GM12891 (cell line): ENCODE measurements around the gene VCL.

ENCODE experiments used
- POLR2A ChIP-seq: IDR thresholded peaks from 2 replicates; pipeline ENCODE4 v1.6.1; 2011; ENCODE audit warnings: low read depth, low read length, control low read depth
- POLR2AphosphoS5 ChIP-seq: IDR thresholded peaks from 2 replicates; pipeline ENCODE4 v1.6.1; 2011; ENCODE audit warnings: low read depth, low read length, control low read depth

- no peak for TF ChIP-seq POLR2A
- TF ChIP-seq POLR2AphosphoS5, result no peak
Observed at GRCh38 chr10:74121368-74121767, 123.5 kb downstream of the VCL start.
